ENCODE data around the gene SNX32.

SNX32 gene

GRCh38 chr11:65890324-65891218 is 56.8 kb downstream of the SNX32 start, which contains the start of gene CCDC85B (continued):
- TF ChIP-seq, protein P1, sequence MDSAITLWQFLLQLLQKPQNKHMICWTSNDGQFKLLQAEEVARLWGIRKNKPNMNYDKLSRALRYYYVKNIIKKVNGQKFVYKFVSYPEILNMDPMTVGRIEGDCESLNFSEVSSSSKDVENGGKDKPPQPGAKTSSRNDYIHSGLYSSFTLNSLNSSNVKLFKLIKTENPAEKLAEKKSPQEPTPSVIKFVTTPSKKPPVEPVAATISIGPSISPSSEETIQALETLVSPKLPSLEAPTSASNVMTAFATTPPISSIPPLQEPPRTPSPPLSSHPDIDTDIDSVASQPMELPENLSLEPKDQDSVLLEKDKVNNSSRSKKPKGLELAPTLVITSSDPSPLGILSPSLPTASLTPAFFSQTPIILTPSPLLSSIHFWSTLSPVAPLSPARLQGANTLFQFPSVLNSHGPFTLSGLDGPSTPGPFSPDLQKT (IDR thresholded peaks at IDR 0.05; ENCODE audit: borderline replicate concordance, low read depth, low read length) = peak; percentile 52; the same call in 1 of the 2 replicates
- TF ChIP-seq KLF1 (tag by site-specific recombination; IDR thresholded peaks at IDR 0.05) = 0 out of 2 replicates have a peak, but pooled peaks have one; percentile 11
- TF ChIP-seq CTCF (tag by site-specific recombination; IDR thresholded peaks at IDR 0.05) = peak; percentile 75
- TF ChIP-seq SP2 (tag by site-specific recombination; IDR thresholded peaks at IDR 0.05) = peak; percentile 90
- TF ChIP-seq OSR2 (tag by site-specific recombination; IDR thresholded peaks at IDR 0.05) = peak; percentile 21; the same call in 1 of the 2 replicates
- peak; percentile 36; the same call in 1 of the 2 replicates for TF ChIP-seq ZNF76 (tag by site-specific recombination; IDR thresholded peaks at IDR 0.05; ENCODE audit: borderline replicate concordance, low read depth)
- peak; percentile 17; the same call in 1 of the 2 replicates for TF ChIP-seq HIC1 (tag by site-specific recombination; IDR thresholded peaks at IDR 0.05)
- TF ChIP-seq ZNF335 (tag by site-specific recombination; conservative IDR thresholded peaks at IDR 0.05) = peak; percentile 60
- peak; percentile 58; the same call in 1 of the 2 replicates for TF ChIP-seq PATZ1 (tag by site-specific recombination; IDR thresholded peaks at IDR 0.05)
- TF ChIP-seq, protein P2, sequence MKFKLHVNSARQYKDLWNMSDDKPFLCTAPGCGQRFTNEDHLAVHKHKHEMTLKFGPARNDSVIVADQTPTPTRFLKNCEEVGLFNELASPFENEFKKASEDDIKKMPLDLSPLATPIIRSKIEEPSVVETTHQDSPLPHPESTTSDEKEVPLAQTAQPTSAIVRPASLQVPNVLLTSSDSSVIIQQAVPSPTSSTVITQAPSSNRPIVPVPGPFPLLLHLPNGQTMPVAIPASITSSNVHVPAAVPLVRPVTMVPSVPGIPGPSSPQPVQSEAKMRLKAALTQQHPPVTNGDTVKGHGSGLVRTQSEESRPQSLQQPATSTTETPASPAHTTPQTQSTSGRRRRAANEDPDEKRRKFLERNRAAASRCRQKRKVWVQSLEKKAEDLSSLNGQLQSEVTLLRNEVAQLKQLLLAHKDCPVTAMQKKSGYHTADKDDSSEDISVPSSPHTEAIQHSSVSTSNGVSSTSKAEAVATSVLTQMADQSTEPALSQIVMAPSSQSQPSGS (tag by site-specific recombination; IDR thresholded peaks at IDR 0.05; ENCODE audit: low read depth) = no peak
- TF ChIP-seq, protein P3, sequence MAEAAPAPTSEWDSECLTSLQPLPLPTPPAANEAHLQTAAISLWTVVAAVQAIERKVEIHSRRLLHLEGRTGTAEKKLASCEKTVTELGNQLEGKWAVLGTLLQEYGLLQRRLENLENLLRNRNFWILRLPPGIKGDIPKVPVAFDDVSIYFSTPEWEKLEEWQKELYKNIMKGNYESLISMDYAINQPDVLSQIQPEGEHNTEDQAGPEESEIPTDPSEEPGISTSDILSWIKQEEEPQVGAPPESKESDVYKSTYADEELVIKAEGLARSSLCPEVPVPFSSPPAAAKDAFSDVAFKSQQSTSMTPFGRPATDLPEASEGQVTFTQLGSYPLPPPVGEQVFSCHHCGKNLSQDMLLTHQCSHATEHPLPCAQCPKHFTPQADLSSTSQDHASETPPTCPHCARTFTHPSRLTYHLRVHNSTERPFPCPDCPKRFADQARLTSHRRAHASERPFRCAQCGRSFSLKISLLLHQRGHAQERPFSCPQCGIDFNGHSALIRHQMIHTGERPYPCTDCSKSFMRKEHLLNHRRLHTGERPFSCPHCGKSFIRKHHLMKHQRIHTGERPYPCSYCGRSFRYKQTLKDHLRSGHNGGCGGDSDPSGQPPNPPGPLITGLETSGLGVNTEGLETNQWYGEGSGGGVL (tag by site-specific recombination; IDR thresholded peaks at IDR 0.05) = no peak; the same call in 1 of the 2 replicates
- TF ChIP-seq ZBTB49 (tag by site-specific recombination; IDR thresholded peaks at IDR 0.05; ENCODE audit: low read depth) = no peak
- TF ChIP-seq ZBTB48 (tag by site-specific recombination; IDR thresholded peaks at IDR 0.05) = no peak
- no peak for TF ChIP-seq ZSCAN23 (tag by site-specific recombination; IDR thresholded peaks at IDR 0.05)
- TF ChIP-seq ZNF558 (tag by site-specific recombination; IDR thresholded peaks at IDR 0.05) = no peak
- TF ChIP-seq ZNF561 (tag by site-specific recombination; IDR thresholded peaks at IDR 0.05; ENCODE audit: borderline replicate concordance) = peak; percentile 35; the same call in 1 of the 2 replicates
- TF ChIP-seq ZNF768 (tag by site-specific recombination; IDR thresholded peaks at IDR 0.05) = no peak
- peak; percentile 54; the same call in 1 of the 2 replicates for TF ChIP-seq ZSCAN30 (tag by site-specific recombination; IDR thresholded peaks at IDR 0.05)
- no peak for TF ChIP-seq SCRT1 (tag by site-specific recombination; IDR thresholded peaks at IDR 0.05; ENCODE audit: borderline replicate concordance)

Measured in HEK293 (cell line).